ENCODE data around the gene EPHA8.

Gene EPHA8

DNA sequence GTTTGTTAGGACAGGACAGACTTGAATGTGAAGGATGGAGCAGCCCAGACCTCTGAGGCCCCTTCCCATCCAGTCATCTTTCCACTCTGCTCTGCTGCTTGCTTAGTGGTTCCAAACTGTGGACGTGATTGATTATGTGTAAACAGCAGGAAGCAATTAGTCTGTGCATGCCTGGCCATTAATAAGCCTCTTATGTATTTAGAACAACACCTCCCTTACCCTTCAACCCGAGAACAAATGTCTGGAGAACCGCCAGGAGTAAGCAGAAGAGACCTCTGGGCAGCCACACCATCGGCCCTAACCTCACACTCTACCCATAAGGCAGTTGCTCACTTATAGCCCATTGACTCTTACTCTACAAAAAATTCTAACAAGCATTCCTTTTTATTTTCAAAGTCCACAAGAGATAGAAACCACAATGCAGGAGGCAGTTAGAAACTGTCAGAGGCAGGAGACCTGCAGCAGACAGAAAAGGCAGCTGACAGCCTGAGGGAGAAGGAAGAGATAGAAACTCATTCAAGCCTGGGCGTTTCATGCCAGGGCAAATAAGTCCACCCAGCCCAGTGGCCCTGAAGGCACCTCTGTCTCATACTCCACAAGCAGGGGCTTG is 5.8 kb upstream of the EPHA8 start:
- FAIRE-seq: no peak
- no peak for DNase-seq (ENCODE audit: extremely low spot score, insufficient read length, low read depth)

DNA sequence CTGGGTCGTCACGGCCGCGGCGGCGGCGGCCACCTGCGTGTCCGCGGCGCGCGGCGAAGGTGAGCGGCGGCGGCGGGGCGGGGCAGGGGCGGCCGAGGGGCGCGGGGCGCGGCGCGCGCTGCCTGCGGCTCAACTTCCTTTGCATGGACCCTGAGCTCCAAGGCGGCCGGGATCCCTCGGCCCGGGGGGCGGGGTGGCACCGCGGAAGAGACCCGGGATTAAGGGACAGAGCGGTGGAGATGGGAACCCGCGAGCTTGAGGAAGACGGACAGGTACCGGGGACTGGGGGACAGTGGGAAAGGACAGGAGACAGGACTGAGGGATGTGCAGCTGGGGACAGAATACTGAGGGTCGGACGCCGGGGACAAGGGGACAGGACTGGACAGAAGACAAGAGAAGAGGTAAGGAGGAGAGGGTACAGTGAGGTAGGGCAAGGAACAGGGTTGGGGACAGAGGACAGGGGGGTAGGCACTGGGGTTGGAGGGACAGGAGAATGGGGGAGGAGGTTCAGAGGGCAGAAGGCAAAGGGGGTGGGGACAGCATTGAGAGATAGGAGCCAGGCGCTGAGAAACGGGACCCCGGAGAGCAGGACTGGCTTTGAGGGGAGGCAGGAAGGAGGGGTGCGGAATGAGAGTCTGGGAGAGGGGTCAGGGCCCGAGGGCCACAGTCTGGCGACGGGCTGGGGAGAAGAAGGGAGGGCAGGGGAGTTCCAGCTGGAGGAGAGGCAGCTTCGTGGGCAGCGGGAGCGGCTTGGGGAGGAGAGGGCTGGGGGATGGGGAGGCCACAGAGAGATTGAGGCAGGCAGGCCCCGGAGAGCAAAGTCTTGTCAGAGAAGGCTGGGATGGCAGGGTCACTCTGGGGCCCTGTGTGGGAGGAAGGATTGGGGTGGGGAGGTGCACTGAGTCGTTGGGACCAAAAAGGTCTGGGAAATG is 648 bp downstream of the EPHA8 start:
- DNase-seq (ENCODE audit: extremely low spot score, insufficient read length, low read depth): no peak
- no peak for FAIRE-seq

GRCh38 chr1:22566161-22566560 is 2.9 kb downstream of the EPHA8 start:
- DNase-seq (ENCODE audit: extremely low spot score, insufficient read length, low read depth) (no peak), FAIRE-seq (no peak)

- FAIRE-seq: no peak
These were observed 3.9 kb downstream of the EPHA8 start for GRCh38 chr1:22567197-22567596.

GRCh38 chr1:22567994-22568393 is 4.7 kb downstream of the EPHA8 start:
- FAIRE-seq: no peak
- DNase-seq (ENCODE audit: extremely low spot score, insufficient read length, low read depth): no peak

More at GRCh38 chr1:22567197-22567596, 3.9 kb downstream of the EPHA8 start:
- DNase-seq (ENCODE audit: extremely low spot score, insufficient read length, low read depth): no peak

GRCh38 chr1:22569269-22569668 is 6.0 kb downstream of the EPHA8 start:
- FAIRE-seq (no peak), DNase-seq (ENCODE audit: extremely low spot score, insufficient read length, low read depth) (no peak)

DNA sequence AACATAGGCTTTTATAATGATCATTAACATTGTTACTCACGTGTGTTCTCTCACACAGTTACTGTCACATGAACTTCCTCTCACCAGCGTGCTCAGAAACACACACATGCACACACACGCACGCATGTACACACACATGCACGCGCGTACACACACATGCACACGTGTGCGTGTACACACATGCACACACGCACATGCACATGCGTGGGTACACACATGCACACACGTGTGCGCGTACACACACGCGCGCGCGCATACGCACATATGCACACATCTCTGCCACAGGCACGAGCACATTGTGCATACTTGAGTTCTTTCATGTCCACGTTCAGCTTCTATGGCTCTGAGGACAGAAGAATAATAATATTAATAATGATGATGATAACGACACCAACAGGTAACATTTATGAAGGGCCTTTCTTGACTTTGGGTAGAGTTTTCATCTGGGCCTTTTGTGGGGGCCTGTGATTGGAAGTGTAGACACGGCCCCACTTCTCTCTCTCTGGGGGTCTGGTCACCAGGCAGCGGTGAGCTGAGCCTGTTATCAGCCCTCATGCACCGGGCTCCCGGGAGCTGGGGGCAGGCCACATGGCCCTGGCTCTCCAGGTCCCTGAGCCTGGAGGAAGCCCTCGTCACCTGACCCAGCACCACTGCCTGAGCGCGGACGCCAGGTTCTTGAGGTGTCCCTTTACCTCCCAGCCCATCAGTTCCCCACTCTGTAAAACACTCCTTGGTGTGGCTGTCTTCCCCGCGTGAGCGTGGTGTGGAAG is 7.0 kb downstream of the EPHA8 start:
- no peak for FAIRE-seq
- DNase-seq (ENCODE audit: extremely low spot score, insufficient read length, low read depth): no peak

- no peak for DNase-seq (ENCODE audit: extremely low spot score, insufficient read length, low read depth)
- no peak for FAIRE-seq
These were observed 9.5 kb downstream of the EPHA8 start for GRCh38 chr1:22572818-22573217.

GRCh38 chr1:22573237-22573636 is 9.9 kb downstream of the EPHA8 start:
- FAIRE-seq (no peak), DNase-seq (ENCODE audit: extremely low spot score, insufficient read length, low read depth) (no peak)

DNA sequence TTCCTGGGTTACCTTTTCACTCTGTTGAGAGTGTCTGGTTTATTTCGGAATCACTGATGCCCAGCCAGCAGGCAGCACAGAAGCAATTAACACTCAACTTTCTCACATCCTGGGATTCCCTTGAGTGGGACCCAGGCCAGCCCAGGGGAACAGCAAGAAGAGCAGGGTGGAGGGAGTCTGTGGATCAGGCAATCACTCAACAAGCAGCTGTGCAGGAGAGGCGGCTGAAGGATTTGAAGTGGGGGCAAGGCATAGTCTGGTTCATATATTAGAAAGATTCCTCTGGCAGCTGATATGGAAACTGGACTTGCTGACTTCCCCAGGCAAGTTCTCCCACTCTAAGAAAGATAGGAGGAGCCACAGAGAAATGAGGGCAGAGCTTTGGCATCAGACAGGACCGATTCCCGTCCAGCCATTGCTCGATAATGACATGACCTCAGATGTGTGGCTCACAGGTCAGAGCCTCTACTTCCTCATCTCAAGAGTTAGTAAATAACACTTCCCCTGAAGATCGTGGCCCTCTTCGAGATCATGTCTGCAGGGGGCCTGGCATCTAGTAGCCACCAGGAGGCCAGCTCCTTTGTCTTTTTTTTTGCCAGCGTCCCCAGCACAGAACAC is 12.4 kb downstream of the EPHA8 start:
- DNase-seq (ENCODE audit: extremely low spot score, insufficient read length, low read depth): no peak
- no peak for FAIRE-seq

- DNase-seq (ENCODE audit: extremely low spot score, insufficient read length, low read depth) (no peak), FAIRE-seq (no peak)
These were observed 12.9 kb downstream of the EPHA8 start for GRCh38 chr1:22576150-22576544.

DNA sequence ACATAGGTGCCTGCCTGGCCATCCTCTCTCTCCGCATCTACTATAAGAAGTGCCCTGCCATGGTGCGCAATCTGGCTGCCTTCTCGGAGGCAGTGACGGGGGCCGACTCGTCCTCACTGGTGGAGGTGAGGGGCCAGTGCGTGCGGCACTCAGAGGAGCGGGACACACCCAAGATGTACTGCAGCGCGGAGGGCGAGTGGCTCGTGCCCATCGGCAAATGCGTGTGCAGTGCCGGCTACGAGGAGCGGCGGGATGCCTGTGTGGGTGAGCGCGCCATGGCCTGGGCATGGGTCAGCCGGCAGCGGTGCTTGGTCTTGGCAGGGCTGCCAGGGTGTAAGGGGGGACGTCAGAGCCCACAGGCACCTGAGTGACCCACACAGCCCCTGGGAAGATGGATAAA is 13.3 kb downstream of the EPHA8 start:
- DNase-seq (ENCODE audit: extremely low spot score, insufficient read length, low read depth): no peak
- FAIRE-seq: no peak

GRCh38 chr1:22578732-22579361 is 15.6 kb downstream of the EPHA8 start:
- DNase-seq (ENCODE audit: extremely low spot score, insufficient read length, low read depth) (no peak), FAIRE-seq (no peak)

GRCh38 chr1:22579541-22580155 is 16.4 kb downstream of the EPHA8 start:
- no peak for DNase-seq (ENCODE audit: extremely low spot score, insufficient read length, low read depth)
- FAIRE-seq: no peak

- FAIRE-seq (no peak), DNase-seq (ENCODE audit: extremely low spot score, insufficient read length, low read depth) (no peak)
These were observed 19.7 kb downstream of the EPHA8 start for GRCh38 chr1:22582661-22583635.

- FAIRE-seq (no peak), DNase-seq (ENCODE audit: extremely low spot score, insufficient read length, low read depth) (no peak)
These were observed 20.8 kb downstream of the EPHA8 start for GRCh38 chr1:22584001-22584562.

- no peak for FAIRE-seq
- DNase-seq (ENCODE audit: extremely low spot score, insufficient read length, low read depth): no peak
These were observed 21.7 kb downstream of the EPHA8 start for GRCh38 chr1:22584970-22585369.

GRCh38 chr1:22585471-22585870 is 22.2 kb downstream of the EPHA8 start:
- no peak for FAIRE-seq
- DNase-seq (ENCODE audit: extremely low spot score, insufficient read length, low read depth): no peak
